GM19351 (cell line): ENCODE measurements around the gene KLHL41.
A peak's percentile ranks its signal among the peaks of the same experiment; 100 is the strongest.

Source experiments
- ATAC-seq: cut with Tn5 transposase; IDR thresholded peaks from one replicate; pipeline ENCODE4 v1.9.1; 2021; ENCODE audit warnings: mild to moderate bottlenecking, moderate library complexity; ENCODE audit not compliant: unreplicated experiment

KLHL41 gene

GRCh38 chr2:169509298-169509885 is at the start of gene KLHL41:
Gene KLHL41, plus strand, starts transcription at chr2:169509702. Its CDS starts 77 bp downstream, at chr2:169509779.
- ATAC-seq, result no peak

- peak; percentile 69 for ATAC-seq
Measured at GRCh38 chr2:169461143-169461542, 48.4 kb upstream of the KLHL41 start.

GRCh38 chr2:169462896-169463695 is 46.4 kb upstream of the KLHL41 start:
- no peak for ATAC-seq

- ATAC-seq, result no peak
Measured at GRCh38 chr2:169464466-169464865, 45.0 kb upstream of the KLHL41 start.

- no peak for ATAC-seq
Measured at GRCh38 chr2:169464882-169465281, 44.6 kb upstream of the KLHL41 start.

- ATAC-seq, result no peak
Measured at GRCh38 chr2:169468841-169469240, 40.7 kb upstream of the KLHL41 start.

GRCh38 chr2:169469952-169470572 is 39.4 kb upstream of the KLHL41 start:
- no peak for ATAC-seq

GRCh38 chr2:169472249-169472648 is 37.3 kb upstream of the KLHL41 start:
- ATAC-seq, result no peak

- no peak for ATAC-seq
Measured at GRCh38 chr2:169476459-169476858, 33.0 kb upstream of the KLHL41 start.

- no peak for ATAC-seq
Measured at GRCh38 chr2:169478339-169478738, 31.2 kb upstream of the KLHL41 start.

GRCh38 chr2:169478745-169479256 is 30.7 kb upstream of the KLHL41 start:
- ATAC-seq, result no peak

- peak; percentile 97 for ATAC-seq
Measured at GRCh38 chr2:169479257-169480078, 30.0 kb upstream of the KLHL41 start, which contains the start of gene BBS5. Gene BBS5, plus strand, starts transcription at chr2:169479494. Its CDS starts 60 bp downstream, at chr2:169479554.

GRCh38 chr2:169480079-169480465 is 29.4 kb upstream of the KLHL41 start:
- no peak for ATAC-seq

GRCh38 chr2:169485650-169486138 is 23.8 kb upstream of the KLHL41 start:
- ATAC-seq, result no peak

GRCh38 chr2:169486487-169486886 is 23.0 kb upstream of the KLHL41 start:
- no peak for ATAC-seq

GRCh38 chr2:169490834-169491233 is 18.7 kb upstream of the KLHL41 start:
- no peak for ATAC-seq

- ATAC-seq, result no peak
Measured at GRCh38 chr2:169491378-169491777, 18.1 kb upstream of the KLHL41 start.

- no peak for ATAC-seq
Measured at GRCh38 chr2:169493360-169493759, 16.1 kb upstream of the KLHL41 start.

- no peak for ATAC-seq
Measured at GRCh38 chr2:169495310-169495928, 14.1 kb upstream of the KLHL41 start.

GRCh38 chr2:169504651-169505050 is 4.9 kb upstream of the KLHL41 start:
- no peak for ATAC-seq
